Tibial nerve (tissue), 4 donors: ENCODE measurements around the gene HADHB. TPM values are rescaled to one million over a fixed set of nuclear protein-coding genes. Genes with fewer than 3 reads are reported as not detected.
A peak's percentile ranks its signal among the peaks of the same experiment; 100 is the strongest.
"Not testable (repeated sequence)": the region's sequence is repeated elsewhere in the genome, so short reads cannot be mapped to it uniquely, and the experiment has no call there.

ENCODE experiments used
- DNase-seq, 2 donors: peaks; one replicate each; pipeline ENCODE4 v3.0.0-alpha.2; 2019; ENCODE audit warnings: low spot score in 2 of 2
- H3K27ac ChIP-seq, 4 donors: fragments of 200-600 bp; sonication (generic) in 3 of 4; one replicate each; pipeline ENCODE4 v1.5.1; 2017 to 2019; ENCODE audit warnings: mild to moderate bottlenecking in 1 of 4
- H3K27me3 ChIP-seq, 2 donors: fragments of 200-600 bp; sonication (generic) in 1 of 2; one replicate each; pipeline versions ENCODE4 v1.5.1 to v1.6.0; 2017 to 2019
- H3K36me3 ChIP-seq, 3 donors: fragments of 200-600 bp; sonication (generic); one replicate each; pipeline ENCODE4 v1.5.1; 2018 to 2019
- H3K4me1 ChIP-seq, 4 donors: fragments of 200-600 bp; sonication (generic) in 3 of 4; one replicate each; pipeline ENCODE4 v1.5.1; 2017 to 2019
- H3K4me3 ChIP-seq, 4 donors: fragments of 200-600 bp; sonication (generic) in 3 of 4; one replicate each; pipeline ENCODE4 v1.5.1; 2017 to 2019; ENCODE audit warnings: mild to moderate bottlenecking in 1 of 4, moderate library complexity in 1 of 4
- H3K9me3 ChIP-seq, 4 donors: fragments of 200-600 bp; sonication (generic) in 3 of 4; one replicate each; pipeline ENCODE4 v1.5.1; 2017 to 2019
- CTCF ChIP-seq, 5 experiments: fragments of 200-600 bp in 3 of 5; fragments of 450-650 bp in 2 of 5; sonication (generic) in 3 of 5; IDR thresholded peaks; one replicate each; pipeline ENCODE4 v1.5.1; 2016 to 2019; ENCODE audit warnings: antibody characterized with exemption in 5 of 5, mild to moderate bottlenecking in 3 of 5, moderate library complexity in 2 of 5
- EP300 ChIP-seq, 2 donors: sonication (generic); formaldehyde crosslinking; IDR thresholded peaks; one replicate each; pipeline ENCODE4 v1.6.1; 2017; ENCODE audit warnings: antibody characterized with exemption in 2 of 2, mild to moderate bottlenecking in 1 of 2
- POLR2A ChIP-seq, 2 donors: fragments of 450-650 bp; IDR thresholded peaks; one replicate each; pipeline ENCODE4 v1.6.1; 2017; ENCODE audit warnings: antibody characterized with exemption in 2 of 2, mild to moderate bottlenecking in 2 of 2, moderate library complexity in 2 of 2
- WGBS, 2 donors: methylation state at CpG; one replicate each; pipeline ENCODE4 v1.1.5; 2018; 5-methylcytosine and 5-hydroxymethylcytosine counted together
- total RNA-seq, 4 donors: library from RNA; depleted of rRNA; stranded (reverse); fragments of >200 nt; gene quantifications; one replicate each; pipeline ENCODE4 v1.1.0, GENCODE V29; 2016

HADHB gene
- total RNA-seq, 4 donors from 2014 or later, result 68.1 to 121 (median 110) TPM

DNA sequence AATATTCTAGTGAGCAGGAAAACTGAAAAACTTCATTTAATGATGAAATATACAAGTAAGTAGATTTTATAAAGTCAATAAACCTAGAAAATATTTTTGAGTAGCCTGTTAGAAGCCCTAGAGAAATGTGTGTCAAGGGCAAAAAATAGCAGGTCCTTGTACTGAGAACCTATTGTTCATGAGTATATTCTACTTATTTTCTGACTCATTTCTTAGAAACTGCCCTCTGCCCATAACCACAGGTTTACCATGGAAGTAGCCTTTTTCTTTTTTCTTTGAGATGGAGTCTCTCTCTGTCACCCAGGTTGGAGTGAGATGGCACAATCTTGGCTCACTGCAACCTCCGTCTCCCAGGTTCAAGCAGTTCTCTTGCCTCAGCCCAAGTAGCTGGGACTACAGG lies 81.8 kb downstream of the HADHB start:
- H3K27me3 ChIP-seq, result no peaks in the 10 kb centered on the region
- H3K4me1 ChIP-seq, result peaks cover 0 to 8% (median 2%) of the 10 kb centered on the region in 4 donors
- WGBS, 2 donors, result 91 to 94% methylated on average over 1 of the region's 1 CpG
- DNase-seq, result no peak
- H3K36me3 ChIP-seq, result no peaks in the 10 kb centered on the region
- TF ChIP-seq CTCF (IDR thresholded peaks at IDR 0.05), result no peak
- no peak for TF ChIP-seq EP300 (IDR thresholded peaks at IDR 0.05)
- TF ChIP-seq POLR2A (IDR thresholded peaks at IDR 0.05), result no peak
- no peak overlapping the region for H3K4me3 ChIP-seq
- no peak overlapping the region for H3K27ac ChIP-seq
- H3K9me3 ChIP-seq, result no peaks in the 10 kb centered on the region

DNA sequence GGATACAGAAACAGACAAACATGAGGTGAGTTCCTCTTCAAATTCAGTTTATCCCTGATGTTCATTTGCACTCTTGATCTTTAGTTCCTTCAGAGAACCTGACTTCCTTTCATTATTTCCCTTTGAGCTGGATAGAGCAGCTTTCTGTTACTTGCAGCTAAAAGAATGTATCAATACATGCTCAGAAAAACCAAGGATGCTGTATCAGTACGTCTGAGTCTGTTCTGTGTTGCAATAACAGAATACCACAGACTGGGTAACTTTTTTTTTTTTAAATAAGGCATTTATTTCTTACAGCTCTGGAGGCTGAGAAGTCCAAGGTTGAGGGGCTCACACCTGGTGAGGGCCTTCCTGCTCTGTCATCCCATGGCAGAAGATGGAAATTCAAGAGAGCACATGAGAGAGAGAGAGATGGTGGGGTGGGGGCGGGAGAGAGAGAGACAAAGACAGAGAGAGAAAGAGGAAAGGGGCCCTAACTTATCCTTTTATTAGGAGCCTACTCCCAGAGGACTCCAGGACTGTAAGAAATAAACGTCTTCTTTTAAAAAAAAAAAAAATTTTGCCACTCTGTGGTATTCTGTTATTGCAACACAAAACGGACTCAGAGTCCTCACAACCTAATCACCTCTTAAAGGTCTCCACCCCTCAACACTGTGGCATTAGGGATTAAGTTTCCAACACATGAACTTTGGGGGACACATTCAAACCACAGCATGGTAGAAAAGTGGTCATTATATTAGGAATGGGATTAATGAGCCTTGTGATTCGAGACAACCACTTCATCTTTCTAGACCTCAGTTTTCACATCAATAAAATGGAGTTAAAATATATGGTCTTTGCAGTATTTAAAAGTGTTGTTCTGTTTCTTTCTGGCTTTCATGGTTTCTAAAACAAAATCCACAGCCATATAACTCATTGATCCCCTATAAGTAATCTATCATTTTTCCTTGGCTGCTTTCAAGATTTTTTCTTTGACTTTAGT lies 82.8 kb downstream of the HADHB start:
- TF ChIP-seq EP300 (IDR thresholded peaks at IDR 0.05), result no peak
- TF ChIP-seq CTCF (IDR thresholded peaks at IDR 0.05), result no peak
- 43 to 53% methylated on average over 5 of the region's 5 CpGs for WGBS, 2 donors
- H3K27me3 ChIP-seq, result no peaks in the 10 kb centered on the region
- H3K36me3 ChIP-seq, result no peaks in the 10 kb centered on the region
- DNase-seq, result no peak
- no peaks in the 10 kb centered on the region for H3K9me3 ChIP-seq
- H3K27ac ChIP-seq, result no peak overlapping the region
- H3K4me1 ChIP-seq, result peaks cover 0 to 8% (median 2%) of the 10 kb centered on the region in 4 donors
- no peak overlapping the region for H3K4me3 ChIP-seq

DNA sequence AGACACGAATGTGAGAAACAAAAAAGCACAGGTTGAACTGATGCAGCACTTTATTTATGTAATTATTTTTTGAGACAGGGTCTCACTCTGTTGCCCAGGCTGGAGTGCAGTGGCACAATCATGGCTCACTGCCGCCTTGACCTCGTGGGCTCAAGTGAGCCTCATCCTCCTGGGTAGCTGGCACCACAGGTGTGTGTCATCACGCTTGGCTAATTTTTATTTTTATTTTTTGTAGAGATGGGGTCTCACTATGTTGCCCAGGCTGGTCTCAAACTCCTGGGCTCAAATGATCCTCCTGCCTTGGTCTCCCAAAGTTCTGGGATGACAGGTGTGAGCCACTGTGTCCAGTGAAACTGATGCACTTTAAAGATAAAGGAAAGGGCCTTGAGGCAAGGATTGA lies 84.3 kb downstream of the HADHB start:
- H3K27ac ChIP-seq, DNase-seq, H3K4me3 ChIP-seq, H3K36me3 ChIP-seq, H3K27me3 ChIP-seq, H3K4me1 ChIP-seq, H3K9me3 ChIP-seq: not testable (repeated sequence)
- WGBS, 2 donors, result 92 to 100% methylated on average over 4 of the region's 4 CpGs

DNA sequence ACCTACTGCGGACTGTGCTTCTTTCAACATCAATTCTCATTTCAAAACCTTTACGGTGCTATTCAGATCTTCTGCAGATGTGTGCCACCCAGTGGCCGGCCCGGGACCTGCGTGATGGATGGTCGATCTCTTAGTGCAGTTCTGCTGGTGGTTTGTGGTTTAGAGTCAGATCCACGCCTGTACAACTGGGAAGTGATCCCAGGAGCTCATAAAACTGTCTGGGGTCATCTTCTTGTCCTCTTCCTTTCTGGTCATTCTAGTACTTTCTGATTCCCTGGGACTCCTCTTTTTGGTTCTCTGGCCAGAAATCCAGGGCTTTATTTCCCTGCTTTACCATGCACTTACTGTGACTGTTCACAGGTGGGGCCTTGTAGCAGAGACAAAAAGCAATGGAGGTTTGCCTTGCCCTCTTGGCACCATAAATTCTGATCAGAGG lies 85.4 kb downstream of the HADHB start:
- Histone ChIP-seq H3K36me3 (no peaks in the 10 kb centered on the region), H3K4me3 (no peak overlapping the region), H3K27ac (no peak overlapping the region), H3K4me1 (peaks cover 0 to 8% (median 2%) of the 10 kb centered on the region in 4 donors), H3K27me3 (no peaks in the 10 kb centered on the region), H3K9me3 (no peaks in the 10 kb centered on the region)
- DNase-seq, result peak; percentile 91 to 97
- peak; percentile 81 to 91 (median 85) for TF ChIP-seq CTCF (IDR thresholded peaks at IDR 0.05)
- peak in 1 of 2 donors; percentile 55 for TF ChIP-seq EP300 (IDR thresholded peaks at IDR 0.05)
- no peak for TF ChIP-seq POLR2A (IDR thresholded peaks at IDR 0.05)
- 1 to 3% methylated on average over 7 of the region's 7 CpGs for WGBS, 2 donors

GRCh38 chr2:26330604-26331003 lies 85.9 kb downstream of the HADHB start:
- WGBS, 2 donors, result 67 to 81% methylated on average over 3 of the region's 3 CpGs
- DNase-seq, result no peak

DNA sequence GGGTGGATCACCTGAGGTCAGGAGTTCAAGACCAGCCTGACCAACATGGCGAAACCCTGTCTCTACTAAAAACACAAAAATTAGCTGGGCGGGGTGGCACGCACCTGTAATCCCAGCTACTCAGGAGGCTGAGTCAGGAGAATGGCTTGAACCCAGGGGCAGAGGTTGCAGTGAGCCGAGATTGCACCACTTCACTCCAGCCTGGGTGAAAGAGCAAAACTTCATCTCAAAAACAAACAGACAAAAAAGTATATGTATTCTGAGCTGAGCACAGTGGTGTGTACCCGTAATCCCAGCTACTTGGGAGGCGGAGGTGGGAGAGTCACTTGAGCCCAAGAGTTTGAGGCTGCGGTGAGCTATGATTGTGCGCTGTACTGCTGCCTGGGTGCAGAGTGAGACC lies 86.6 kb downstream of the HADHB start:
- not testable (repeated sequence) for DNase-seq, H3K27ac ChIP-seq, H3K36me3 ChIP-seq, H3K27me3 ChIP-seq, H3K4me3 ChIP-seq, H3K9me3 ChIP-seq, H3K4me1 ChIP-seq
- WGBS, 2 donors, result 87 to 89% methylated on average over 8 of the region's 8 CpGs

More at GRCh38 chr2:26330604-26331003, 85.9 kb downstream of the HADHB start:
- no peak overlapping the region for H3K4me3 ChIP-seq
- H3K36me3 ChIP-seq, result no peaks in the 10 kb centered on the region
- no peak overlapping the region for H3K27ac ChIP-seq
- no peaks in the 10 kb centered on the region for H3K9me3 ChIP-seq
- TF ChIP-seq POLR2A (IDR thresholded peaks at IDR 0.05), result no peak
- H3K27me3 ChIP-seq, result no peaks in the 10 kb centered on the region
- peaks cover 0 to 8% (median 2%) of the 10 kb centered on the region in 4 donors for H3K4me1 ChIP-seq
